ENCODE measurements around the gene GPX3. TPM values are rescaled to one million over a fixed set of nuclear protein-coding genes. Genes with fewer than 3 reads are reported as not detected.

The GPX3 gene
- total and polyA plus RNA-seq, 2 of the 13 experiments (the other 11 are each of a cell fraction or from before 2014, with no cell fraction given): 33.8 to 1,892 TPM

GRCh38 chr5:151017897-151018296, 2.5 kb upstream of the GPX3 start (continued):
- TF ChIP-seq, protein P1, sequence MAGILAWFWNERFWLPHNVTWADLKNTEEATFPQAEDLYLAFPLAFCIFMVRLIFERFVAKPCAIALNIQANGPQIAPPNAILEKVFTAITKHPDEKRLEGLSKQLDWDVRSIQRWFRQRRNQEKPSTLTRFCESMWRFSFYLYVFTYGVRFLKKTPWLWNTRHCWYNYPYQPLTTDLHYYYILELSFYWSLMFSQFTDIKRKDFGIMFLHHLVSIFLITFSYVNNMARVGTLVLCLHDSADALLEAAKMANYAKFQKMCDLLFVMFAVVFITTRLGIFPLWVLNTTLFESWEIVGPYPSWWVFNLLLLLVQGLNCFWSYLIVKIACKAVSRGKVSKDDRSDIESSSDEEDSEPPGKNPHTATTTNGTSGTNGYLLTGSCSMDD (CRISPR knock-in tag; IDR thresholded peaks at IDR 0.05): no peak
- TF ChIP-seq NFYB (CRISPR knock-in tag; IDR thresholded peaks at IDR 0.05): no peak
- no peak for TF ChIP-seq SP4 (CRISPR knock-in tag; IDR thresholded peaks at IDR 0.05)
- no peak for TF ChIP-seq ARID2 (CRISPR knock-in tag; IDR thresholded peaks at IDR 0.05; ENCODE audit: borderline replicate concordance)
- TF ChIP-seq RARG (CRISPR knock-in tag; IDR thresholded peaks at IDR 0.05; ENCODE audit: low read depth): no peak
- TF ChIP-seq, protein P2, sequence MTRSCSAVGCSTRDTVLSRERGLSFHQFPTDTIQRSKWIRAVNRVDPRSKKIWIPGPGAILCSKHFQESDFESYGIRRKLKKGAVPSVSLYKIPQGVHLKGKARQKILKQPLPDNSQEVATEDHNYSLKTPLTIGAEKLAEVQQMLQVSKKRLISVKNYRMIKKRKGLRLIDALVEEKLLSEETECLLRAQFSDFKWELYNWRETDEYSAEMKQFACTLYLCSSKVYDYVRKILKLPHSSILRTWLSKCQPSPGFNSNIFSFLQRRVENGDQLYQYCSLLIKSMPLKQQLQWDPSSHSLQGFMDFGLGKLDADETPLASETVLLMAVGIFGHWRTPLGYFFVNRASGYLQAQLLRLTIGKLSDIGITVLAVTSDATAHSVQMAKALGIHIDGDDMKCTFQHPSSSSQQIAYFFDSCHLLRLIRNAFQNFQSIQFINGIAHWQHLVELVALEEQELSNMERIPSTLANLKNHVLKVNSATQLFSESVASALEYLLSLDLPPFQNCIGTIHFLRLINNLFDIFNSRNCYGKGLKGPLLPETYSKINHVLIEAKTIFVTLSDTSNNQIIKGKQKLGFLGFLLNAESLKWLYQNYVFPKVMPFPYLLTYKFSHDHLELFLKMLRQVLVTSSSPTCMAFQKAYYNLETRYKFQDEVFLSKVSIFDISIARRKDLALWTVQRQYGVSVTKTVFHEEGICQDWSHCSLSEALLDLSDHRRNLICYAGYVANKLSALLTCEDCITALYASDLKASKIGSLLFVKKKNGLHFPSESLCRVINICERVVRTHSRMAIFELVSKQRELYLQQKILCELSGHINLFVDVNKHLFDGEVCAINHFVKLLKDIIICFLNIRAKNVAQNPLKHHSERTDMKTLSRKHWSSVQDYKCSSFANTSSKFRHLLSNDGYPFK (CRISPR knock-in tag; IDR thresholded peaks at IDR 0.05; ENCODE audit: borderline replicate concordance): no peak

DNA sequence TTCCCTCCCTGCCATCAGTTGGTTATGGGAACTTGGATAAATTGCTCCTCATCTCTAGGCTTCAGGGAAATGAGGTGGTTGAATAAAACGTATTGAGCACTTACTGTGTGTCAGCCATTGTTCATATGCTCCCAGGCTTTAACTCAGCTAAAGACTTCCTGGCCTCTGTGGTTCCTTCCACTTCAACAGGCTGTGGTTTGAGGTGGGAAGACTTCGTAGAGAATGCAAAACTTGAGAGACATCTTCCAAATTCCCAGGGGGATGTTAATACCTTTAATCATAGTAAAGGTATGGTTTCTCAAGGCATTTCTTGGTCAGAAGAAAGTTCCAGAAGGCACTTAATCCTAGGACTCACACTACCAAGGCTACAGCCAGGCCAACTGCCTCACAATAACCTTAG, 1.5 kb upstream of the GPX3 start:
- Histone ChIP-seq H3K4me3 (replicated peaks in 1 of 3; ENCODE audit: insufficient read depth in 1 of 3, low read depth in 2 of 3, low read length in 3 of 3) (no peak overlapping the region), H3K27me3 (ENCODE audit: control insufficient read depth in 1 of 2, insufficient read depth in 2 of 2, low read length in 2 of 2) (no peaks in the 10 kb centered on the region; a peak in 1 of 5 replicates), H3K9ac (ENCODE audit: insufficient read depth, low read depth, low read length) (no peak overlapping the region), H3K36me3 (replicated peaks in 1 of 2; ENCODE audit: control insufficient read depth in 1 of 2, insufficient read depth in 2 of 2, low read length in 2 of 2) (peaks cover 2 to 16% of the 10 kb centered on the region in 2 experiments; a peak in 2 of 5 replicates), H4K20me1 (ENCODE audit: insufficient read depth, low read length) (peaks cover 21% of the 10 kb centered on the region), H3K27ac (ENCODE audit: extremely low read length, insufficient read depth, low read length) (no peak overlapping the region), H3K4me2 (ENCODE audit: low read depth, low read length) (no peak overlapping the region), H3K9me3 (ENCODE audit: low read length) (no peaks in the 10 kb centered on the region), H3K79me2 (ENCODE audit: insufficient read depth, low read length) (peaks cover 31% of the 10 kb centered on the region), H2AFZ (ENCODE audit: low read length) (no peak overlapping the region), H3K4me1 (ENCODE audit: insufficient read depth, low read length) (peaks cover 90% of the 10 kb centered on the region)
- in situ Hi-C loops (cut with HindIII; ENCODE audit: extremely low pct_ligation_motif_present, low pct_unique_long_range_greater_than_20kb): no loop called here
- ChIA-PET POLR2A (no interaction called here), CTCF (ENCODE audit: low intra/inter-chr PET ratio, low total read pairs) (no interaction called here)
- DNase-seq (ENCODE audit: low spot score) (no peak), FAIRE-seq (no peak), ATAC-seq (no peak)
- no TSS peak for BruUV-seq (replicated peaks)
- WGBS (ENCODE audit: low lambda C conversion rate): 92% methylated on average over 2 of the region's 2 CpGs
- intact Hi-C loops (cut with micrococcal nuclease; ENCODE audit: unreplicated experiment): no loop called here
- TF ChIP-seq SP5 (CRISPR knock-in tag; IDR thresholded peaks at IDR 0.05; ENCODE audit: borderline replicate concordance, low read depth) (no peak), ZNF292 (CRISPR knock-in tag; IDR thresholded peaks at IDR 0.05; ENCODE audit: borderline replicate concordance, low read depth) (no peak), ZNF441 (CRISPR knock-in tag; IDR thresholded peaks at IDR 0.05; ENCODE audit: borderline replicate concordance) (no peak), NCOA5 (CRISPR knock-in tag; IDR thresholded peaks at IDR 0.05) (no peak), HNF4G (IDR thresholded peaks at IDR 0.05; ENCODE audit: borderline replicate concordance, low read depth, low read length) (no peak), HNF4G (CRISPR knock-in tag; IDR thresholded peaks at IDR 0.05; ENCODE audit: borderline replicate concordance, low read depth) (no peak)
- TF ChIP-seq, protein P3, sequence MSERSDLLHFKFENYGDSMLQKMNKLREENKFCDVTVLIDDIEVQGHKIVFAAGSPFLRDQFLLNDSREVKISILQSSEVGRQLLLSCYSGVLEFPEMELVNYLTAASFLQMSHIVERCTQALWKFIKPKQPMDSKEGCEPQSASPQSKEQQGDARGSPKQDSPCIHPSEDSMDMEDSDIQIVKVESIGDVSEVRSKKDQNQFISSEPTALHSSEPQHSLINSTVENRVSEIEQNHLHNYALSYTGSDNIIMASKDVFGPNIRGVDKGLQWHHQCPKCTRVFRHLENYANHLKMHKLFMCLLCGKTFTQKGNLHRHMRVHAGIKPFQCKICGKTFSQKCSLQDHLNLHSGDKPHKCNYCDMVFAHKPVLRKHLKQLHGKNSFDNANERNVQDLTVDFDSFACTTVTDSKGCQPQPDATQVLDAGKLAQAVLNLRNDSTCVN (CRISPR knock-in tag; IDR thresholded peaks at IDR 0.05; ENCODE audit: borderline replicate concordance): no peak
- TF ChIP-seq, protein P1 (CRISPR knock-in tag; IDR thresholded peaks at IDR 0.05): no peak
- TF ChIP-seq, protein P4, sequence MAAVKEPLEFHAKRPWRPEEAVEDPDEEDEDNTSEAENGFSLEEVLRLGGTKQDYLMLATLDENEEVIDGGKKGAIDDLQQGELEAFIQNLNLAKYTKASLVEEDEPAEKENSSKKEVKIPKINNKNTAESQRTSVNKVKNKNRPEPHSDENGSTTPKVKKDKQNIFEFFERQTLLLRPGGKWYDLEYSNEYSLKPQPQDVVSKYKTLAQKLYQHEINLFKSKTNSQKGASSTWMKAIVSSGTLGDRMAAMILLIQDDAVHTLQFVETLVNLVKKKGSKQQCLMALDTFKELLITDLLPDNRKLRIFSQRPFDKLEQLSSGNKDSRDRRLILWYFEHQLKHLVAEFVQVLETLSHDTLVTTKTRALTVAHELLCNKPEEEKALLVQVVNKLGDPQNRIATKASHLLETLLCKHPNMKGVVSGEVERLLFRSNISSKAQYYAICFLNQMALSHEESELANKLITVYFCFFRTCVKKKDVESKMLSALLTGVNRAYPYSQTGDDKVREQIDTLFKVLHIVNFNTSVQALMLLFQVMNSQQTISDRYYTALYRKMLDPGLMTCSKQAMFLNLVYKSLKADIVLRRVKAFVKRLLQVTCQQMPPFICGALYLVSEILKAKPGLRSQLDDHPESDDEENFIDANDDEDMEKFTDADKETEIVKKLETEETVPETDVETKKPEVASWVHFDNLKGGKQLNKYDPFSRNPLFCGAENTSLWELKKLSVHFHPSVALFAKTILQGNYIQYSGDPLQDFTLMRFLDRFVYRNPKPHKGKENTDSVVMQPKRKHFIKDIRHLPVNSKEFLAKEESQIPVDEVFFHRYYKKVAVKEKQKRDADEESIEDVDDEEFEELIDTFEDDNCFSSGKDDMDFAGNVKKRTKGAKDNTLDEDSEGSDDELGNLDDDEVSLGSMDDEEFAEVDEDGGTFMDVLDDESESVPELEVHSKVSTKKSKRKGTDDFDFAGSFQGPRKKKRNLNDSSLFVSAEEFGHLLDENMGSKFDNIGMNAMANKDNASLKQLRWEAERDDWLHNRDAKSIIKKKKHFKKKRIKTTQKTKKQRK (IDR thresholded peaks at IDR 0.05; ENCODE audit: low read length): no peak
